Measurements from ENCODE around the gene DCST2.
"Not testable (repeated sequence)": the region's sequence is repeated elsewhere in the genome, so short reads cannot be mapped to it uniquely, and the experiment has no call there.

The DCST2 gene

GRCh38 chr1:154995301-154995983 is 38.1 kb downstream of the DCST2 start:
- not testable (repeated sequence) for DNase-seq

- no peak for DNase-seq
Measured at GRCh38 chr1:154994591-154994990, 39.0 kb downstream of the DCST2 start.

- no peak for DNase-seq
Measured at GRCh38 chr1:154994269-154994587, 39.4 kb downstream of the DCST2 start.

GRCh38 chr1:154993572-154994268 is 39.9 kb downstream of the DCST2 start, which contains the start of gene LENEP:
Gene LENEP (plus strand): TSS chr1:154993586. CDS start chr1:154993608, 22 bp downstream.
- no peak for DNase-seq

GRCh38 chr1:154992721-154993571 is 40.6 kb downstream of the DCST2 start:
- no peak for DNase-seq

- no peak for DNase-seq
Measured at GRCh38 chr1:154990276-154990675, 43.3 kb downstream of the DCST2 start.

GRCh38 chr1:154989195-154989860 is 44.3 kb downstream of the DCST2 start:
- DNase-seq, result no peak

GRCh38 chr1:154988058-154988954 is 45.3 kb downstream of the DCST2 start:
- DNase-seq, result no peak

- no peak for DNase-seq
Measured at GRCh38 chr1:154987326-154987725, 46.3 kb downstream of the DCST2 start.

- not testable (repeated sequence) for DNase-seq
Measured at GRCh38 chr1:154986736-154987135, 46.8 kb downstream of the DCST2 start.

- DNase-seq, result no peak
Measured at GRCh38 chr1:154983776-154984466, 49.7 kb downstream of the DCST2 start.

GRCh38 chr1:154982897-154983648 is 50.5 kb downstream of the DCST2 start, which contains the start of gene FLAD1:
Gene FLAD1 (plus strand): TSS chr1:154983344. CDS start chr1:154983695, 351 bp downstream.
- DNase-seq, result no peak

- no peak for DNase-seq
Measured at GRCh38 chr1:154982341-154982740, 51.2 kb downstream of the DCST2 start.

GRCh38 chr1:154978360-154978759 is 55.2 kb downstream of the DCST2 start:
- DNase-seq, result no peak

- DNase-seq, result not testable (repeated sequence)
Measured at GRCh38 chr1:154977762-154978161, 55.8 kb downstream of the DCST2 start.

- no peak for DNase-seq
Measured at GRCh38 chr1:154975409-154976059, 58.0 kb downstream of the DCST2 start.

- DNase-seq, result no peak
Measured at GRCh38 chr1:154974808-154975408, 58.7 kb downstream of the DCST2 start.

GRCh38 chr1:154974102-154974807 is 59.3 kb downstream of the DCST2 start, which contains the start of gene CKS1B:
Gene CKS1B (plus strand): TSS chr1:154974681. CDS start chr1:154974746, 65 bp downstream.
- no peak for DNase-seq
